ENCODE measurements around the gene ABCG8. TPM values are rescaled to one million over a fixed set of nuclear protein-coding genes. Genes with fewer than 3 reads are reported as not detected.

The ABCG8 gene
- polyA plus RNA-seq, 1 donor (not counting 4 experiments of a cell fraction or from before 2014, with no cell fraction given), result not detected

GRCh38 chr2:43927442-43927841 lies 88.7 kb downstream of the ABCG8 start:
- no peaks in the 10 kb centered on the region for H3K9me3 ChIP-seq (ENCODE audit: control insufficient read depth, low read depth, low read length)
- H3K4me1 ChIP-seq (ENCODE audit: control insufficient read depth, extremely low read depth, insufficient read depth, low read length), result no peaks in the 10 kb centered on the region
- dilution Hi-C loops (cut with MboI; ENCODE audit: extremely low pct_ligation_motif_present, low sequenced_read_pairs), result no loop called here
- H3K27me3 ChIP-seq (ENCODE audit: control insufficient read depth, extremely low read depth, insufficient read depth, low read length), result no peaks in the 10 kb centered on the region
- FAIRE-seq (no peak), DNase-seq (ENCODE audit: low read depth, low spot score) (no peak)
- H3K4me3 ChIP-seq (ENCODE audit: control insufficient read depth in 2 of 3, extremely low read depth in 1 of 3, insufficient read depth in 2 of 3, low read depth in 1 of 3, low read length in 3 of 3), result no peak overlapping the region
- no peaks in the 10 kb centered on the region for H3K79me2 ChIP-seq (ENCODE audit: control insufficient read depth, insufficient read depth, low read length)
- no peak overlapping the region for H2AFZ ChIP-seq (ENCODE audit: control insufficient read depth, low read length)
- no peak overlapping the region for H3K27ac ChIP-seq (ENCODE audit: control insufficient read depth, insufficient read depth, low read length)
- no peaks in the 10 kb centered on the region for H3K9me1 ChIP-seq (ENCODE audit: control insufficient read depth, extremely low read depth, insufficient read depth, low read length)
- H4K20me1 ChIP-seq (ENCODE audit: control insufficient read depth, extremely low read depth, insufficient read depth, low read length), result no peaks in the 10 kb centered on the region
- H3K9ac ChIP-seq (ENCODE audit: control insufficient read depth, extremely low read depth, insufficient read depth, low read length), result no peak overlapping the region
- no peak overlapping the region for H3K4me2 ChIP-seq (ENCODE audit: control insufficient read depth, extremely low read depth, insufficient read depth, low read depth, low read length)
- H3K36me3 ChIP-seq (ENCODE audit: control insufficient read depth in 2 of 2, extremely low read depth in 1 of 2, insufficient read depth in 2 of 2, low read length in 2 of 2), result peaks cover 17% of the 10 kb centered on the region in 2 experiments
- no peak for TF ChIP-seq EZH2 (IDR thresholded peaks at IDR 0.05; ENCODE audit: low read length)

GRCh38 chr2:43931293-43931692 lies 92.5 kb downstream of the ABCG8 start:
- Histone ChIP-seq H3K9ac (ENCODE audit: control insufficient read depth, extremely low read depth, insufficient read depth, low read length) (no peak overlapping the region), H3K4me3 (ENCODE audit: control insufficient read depth in 2 of 3, extremely low read depth in 1 of 3, insufficient read depth in 2 of 3, low read depth in 1 of 3, low read length in 3 of 3) (no peak overlapping the region), H3K9me1 (ENCODE audit: control insufficient read depth, extremely low read depth, insufficient read depth, low read length) (no peaks in the 10 kb centered on the region), H3K79me2 (ENCODE audit: control insufficient read depth, insufficient read depth, low read length) (no peaks in the 10 kb centered on the region), H3K9me3 (ENCODE audit: control insufficient read depth, low read depth, low read length) (no peaks in the 10 kb centered on the region), H3K4me2 (ENCODE audit: control insufficient read depth, extremely low read depth, insufficient read depth, low read depth, low read length) (no peak overlapping the region), H3K4me1 (ENCODE audit: control insufficient read depth, extremely low read depth, insufficient read depth, low read length) (no peaks in the 10 kb centered on the region), H2AFZ (ENCODE audit: control insufficient read depth, low read length) (no peak overlapping the region), H3K27me3 (ENCODE audit: control insufficient read depth, extremely low read depth, insufficient read depth, low read length) (no peaks in the 10 kb centered on the region), H4K20me1 (ENCODE audit: control insufficient read depth, extremely low read depth, insufficient read depth, low read length) (no peaks in the 10 kb centered on the region), H3K27ac (ENCODE audit: control insufficient read depth, insufficient read depth, low read length) (no peak overlapping the region), H3K36me3 (ENCODE audit: control insufficient read depth in 2 of 2, extremely low read depth in 1 of 2, insufficient read depth in 2 of 2, low read length in 2 of 2) (peaks cover 9 to 13% of the 10 kb centered on the region in 2 experiments)
- dilution Hi-C loops (cut with MboI; ENCODE audit: extremely low pct_ligation_motif_present, low sequenced_read_pairs), result no loop called here
- TF ChIP-seq EZH2 (IDR thresholded peaks at IDR 0.05; ENCODE audit: low read length) (no peak), CTCF (optimal IDR thresholded peaks at IDR 0.05 in 1 of 3, IDR thresholded peaks at IDR 0.05 in 1 of 3, conservative IDR thresholded peaks at IDR 0.05 in 1 of 3; ENCODE audit: extremely low read depth in 1 of 3, insufficient read depth in 2 of 3, low read length in 3 of 3) (no peak)
- FAIRE-seq, result no peak
- no peak for DNase-seq (ENCODE audit: low read depth, low spot score)

Small RNA genes within 50 kb of the gene (small RNA-seq; reads per million reads assigned to genes)
- gene RN7SL455P (ENCODE audit: insufficient read length in 3 of 3, low read depth in 3 of 3, low replicate concordance in 1 of 3), result 0 reads per million in 3 experiments
- gene RNU6-1048P (ENCODE audit: insufficient read length in 3 of 3, low read depth in 3 of 3, low replicate concordance in 1 of 3), result 0 reads per million in 3 experiments

Other genes with a start within 250 kb of the ABCG8 start
- 17.4 to 22.6 TPM (median 21.0 TPM) in 3 replicates for gene THADA, start 242.9 kb upstream of the ABCG8 start, polyA plus RNA-seq
- 0.84 to 1.3 TPM (median 1.0 TPM) in 3 replicates for gene PLEKHH2, start 201.7 kb upstream of the ABCG8 start, polyA plus RNA-seq
- gene C1GALT1C1L, start 162.5 kb upstream of the ABCG8 start, polyA plus RNA-seq, result 0.17 to 0.28 TPM (median 0.23 TPM) in 3 replicates
- 12.1 to 29.9 TPM (median 16.4 TPM) in 3 replicates for gene DYNC2LI1, start 64.9 kb upstream of the ABCG8 start, polyA plus RNA-seq
- not detected in 3 replicates for gene ABCG5, start 132 bp upstream of the ABCG8 start, polyA plus RNA-seq
- gene LRPPRC, start 157.0 kb downstream of the ABCG8 start, polyA plus RNA-seq, result 59.0 to 115 TPM (median 61.4 TPM) in 3 replicates